ENCODE results near the gene NCKAP5. TPM values are rescaled to one million over a fixed set of nuclear protein-coding genes. Genes with fewer than 3 reads are reported as not detected.

NCKAP5 gene
- total RNA-seq, 1 donor from 2014 or later, result 2.7 TPM

GRCh38 chr2:133489641-133490410 lies 78.4 kb downstream of the NCKAP5 start:
- Histone ChIP-seq H4K20me1 (ENCODE audit: insufficient read depth, low read length) (no peaks in the 10 kb centered on the region), H3K79me2 (ENCODE audit: insufficient read depth, low read length) (no peaks in the 10 kb centered on the region), H3K4me3 (ENCODE audit: insufficient read depth, low read depth, low read length) (no peak overlapping the region), H3K4me1 (ENCODE audit: insufficient read depth, low read length) (peaks cover 3% of the 10 kb centered on the region), H3K27me3 (ENCODE audit: insufficient read depth, low read length) (no peaks in the 10 kb centered on the region), H3K9me3 (ENCODE audit: insufficient read depth, low read depth, low read length) (no peaks in the 10 kb centered on the region), H2AFZ (ENCODE audit: low read depth, low read length) (no peak overlapping the region), H3K27ac (ENCODE audit: low read depth, low read length) (no peak overlapping the region), H3K4me2 (ENCODE audit: low read length) (no peak overlapping the region), H3K9ac (ENCODE audit: low read length) (no peak overlapping the region), H3K36me3 (ENCODE audit: insufficient read depth, low read length) (no peaks in the 10 kb centered on the region)
- DNase-seq (ENCODE audit: low read depth) (peak; percentile 35), FAIRE-seq (no peak)
- no peaks in the 10 kb centered on the region for H3K9me3 Mint-ChIP-seq (ENCODE audit: unreplicated experiment)
- H3K4me3 Mint-ChIP-seq (ENCODE audit: unreplicated experiment), result no peak overlapping the region
- H3K4me1 Mint-ChIP-seq (ENCODE audit: low read depth, unreplicated experiment), result peaks cover 15% of the 10 kb centered on the region
- H3K36me3 Mint-ChIP-seq (ENCODE audit: low read depth, unreplicated experiment), result no peaks in the 10 kb centered on the region
- TF ChIP-seq, protein P1, sequence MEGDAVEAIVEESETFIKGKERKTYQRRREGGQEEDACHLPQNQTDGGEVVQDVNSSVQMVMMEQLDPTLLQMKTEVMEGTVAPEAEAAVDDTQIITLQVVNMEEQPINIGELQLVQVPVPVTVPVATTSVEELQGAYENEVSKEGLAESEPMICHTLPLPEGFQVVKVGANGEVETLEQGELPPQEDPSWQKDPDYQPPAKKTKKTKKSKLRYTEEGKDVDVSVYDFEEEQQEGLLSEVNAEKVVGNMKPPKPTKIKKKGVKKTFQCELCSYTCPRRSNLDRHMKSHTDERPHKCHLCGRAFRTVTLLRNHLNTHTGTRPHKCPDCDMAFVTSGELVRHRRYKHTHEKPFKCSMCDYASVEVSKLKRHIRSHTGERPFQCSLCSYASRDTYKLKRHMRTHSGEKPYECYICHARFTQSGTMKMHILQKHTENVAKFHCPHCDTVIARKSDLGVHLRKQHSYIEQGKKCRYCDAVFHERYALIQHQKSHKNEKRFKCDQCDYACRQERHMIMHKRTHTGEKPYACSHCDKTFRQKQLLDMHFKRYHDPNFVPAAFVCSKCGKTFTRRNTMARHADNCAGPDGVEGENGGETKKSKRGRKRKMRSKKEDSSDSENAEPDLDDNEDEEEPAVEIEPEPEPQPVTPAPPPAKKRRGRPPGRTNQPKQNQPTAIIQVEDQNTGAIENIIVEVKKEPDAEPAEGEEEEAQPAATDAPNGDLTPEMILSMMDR (IDR thresholded peaks at IDR 0.05; ENCODE audit: insufficient read depth, low read depth, low read length), result no peak
- TF ChIP-seq EZH2 (IDR thresholded peaks at IDR 0.05; ENCODE audit: insufficient read depth, low read length), result no peak
- no peak overlapping the region for H3K27ac Mint-ChIP-seq (ENCODE audit: unreplicated experiment)
- no peaks in the 10 kb centered on the region for H3K27me3 Mint-ChIP-seq (ENCODE audit: low read depth, unreplicated experiment)

- no peak overlapping the region for H3K4me3 Mint-ChIP-seq (ENCODE audit: unreplicated experiment)
- no peak overlapping the region for H3K4me2 ChIP-seq (ENCODE audit: low read length)
- FAIRE-seq, result no peak
Observed at GRCh38 chr2:133489146-133489545, 79.1 kb downstream of the NCKAP5 start.

More at GRCh38 chr2:133489146-133489545, 79.1 kb downstream of the NCKAP5 start:
- H3K36me3 Mint-ChIP-seq (ENCODE audit: low read depth, unreplicated experiment), result no peaks in the 10 kb centered on the region
- H3K27ac ChIP-seq (ENCODE audit: low read depth, low read length), result no peak overlapping the region
- H3K9ac ChIP-seq (ENCODE audit: low read length), result no peak overlapping the region
- no peaks in the 10 kb centered on the region for H3K27me3 ChIP-seq (ENCODE audit: insufficient read depth, low read length)
- no peak for DNase-seq (ENCODE audit: low read depth)
- peaks cover 16% of the 10 kb centered on the region for H3K4me1 Mint-ChIP-seq (ENCODE audit: low read depth, unreplicated experiment)
- no peaks in the 10 kb centered on the region for H3K79me2 ChIP-seq (ENCODE audit: insufficient read depth, low read length)
- peaks cover 3% of the 10 kb centered on the region for H3K4me1 ChIP-seq (ENCODE audit: insufficient read depth, low read length)
- no peak overlapping the region for H2AFZ ChIP-seq (ENCODE audit: low read depth, low read length)
- H3K36me3 ChIP-seq (ENCODE audit: insufficient read depth, low read length), result no peaks in the 10 kb centered on the region
- no peaks in the 10 kb centered on the region for H3K27me3 Mint-ChIP-seq (ENCODE audit: low read depth, unreplicated experiment)
- no peak overlapping the region for H3K27ac Mint-ChIP-seq (ENCODE audit: unreplicated experiment)
- no peaks in the 10 kb centered on the region for H3K9me3 ChIP-seq (ENCODE audit: insufficient read depth, low read depth, low read length)
- H3K4me3 ChIP-seq (ENCODE audit: insufficient read depth, low read depth, low read length), result no peak overlapping the region
- no peaks in the 10 kb centered on the region for H4K20me1 ChIP-seq (ENCODE audit: insufficient read depth, low read length)
- TF ChIP-seq, protein P1 (IDR thresholded peaks at IDR 0.05; ENCODE audit: insufficient read depth, low read depth, low read length), result no peak
- no peak for TF ChIP-seq EZH2 (IDR thresholded peaks at IDR 0.05; ENCODE audit: insufficient read depth, low read length)
- H3K9me3 Mint-ChIP-seq (ENCODE audit: unreplicated experiment), result no peaks in the 10 kb centered on the region
